ENCODE data around the gene BPTF.

Gene BPTF

DNA sequence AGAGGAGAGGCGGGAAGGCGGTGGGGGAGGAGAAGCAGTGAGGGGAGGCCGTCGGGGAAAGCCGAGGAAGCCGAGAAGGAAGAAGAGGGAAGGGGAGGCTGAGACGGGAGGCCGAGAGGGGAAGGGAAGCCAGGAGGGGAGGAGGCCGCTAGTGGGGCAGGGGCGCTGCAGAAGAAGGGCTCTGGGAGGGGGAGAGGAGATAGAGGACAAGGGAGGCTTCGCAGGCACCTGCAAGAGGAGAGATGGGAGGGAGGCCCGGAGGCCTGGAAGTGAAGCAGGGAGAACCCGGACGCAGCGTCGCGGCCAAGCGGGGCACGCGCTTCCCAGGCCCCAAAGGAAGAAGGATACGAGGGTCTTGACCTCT is 168.7 kb downstream of the BPTF start (continued):
- no peak for TF ChIP-seq ZNF132 (tag by site-specific recombination; IDR thresholded peaks at IDR 0.05; ENCODE audit: borderline replicate concordance)
- TF ChIP-seq MYNN (tag by site-specific recombination; IDR thresholded peaks at IDR 0.05; ENCODE audit: borderline replicate concordance) = peak; percentile 63; the same call in 1 of the 2 replicates
- TF ChIP-seq HOXA7 (CRISPR knock-in tag; IDR thresholded peaks at IDR 0.05; ENCODE audit: borderline replicate concordance) = no peak
- TF ChIP-seq ZNF335 (tag by site-specific recombination; conservative IDR thresholded peaks at IDR 0.05) = peak; percentile 89
- no peak for TF ChIP-seq RBAK (tag by site-specific recombination; IDR thresholded peaks at IDR 0.05)
- TF ChIP-seq ZNF423 (tag by site-specific recombination; IDR thresholded peaks at IDR 0.05) = no peak
- TF ChIP-seq ZNF211 (tag by site-specific recombination; IDR thresholded peaks at IDR 0.05; ENCODE audit: low read depth) = no peak
- TF ChIP-seq, protein P1, sequence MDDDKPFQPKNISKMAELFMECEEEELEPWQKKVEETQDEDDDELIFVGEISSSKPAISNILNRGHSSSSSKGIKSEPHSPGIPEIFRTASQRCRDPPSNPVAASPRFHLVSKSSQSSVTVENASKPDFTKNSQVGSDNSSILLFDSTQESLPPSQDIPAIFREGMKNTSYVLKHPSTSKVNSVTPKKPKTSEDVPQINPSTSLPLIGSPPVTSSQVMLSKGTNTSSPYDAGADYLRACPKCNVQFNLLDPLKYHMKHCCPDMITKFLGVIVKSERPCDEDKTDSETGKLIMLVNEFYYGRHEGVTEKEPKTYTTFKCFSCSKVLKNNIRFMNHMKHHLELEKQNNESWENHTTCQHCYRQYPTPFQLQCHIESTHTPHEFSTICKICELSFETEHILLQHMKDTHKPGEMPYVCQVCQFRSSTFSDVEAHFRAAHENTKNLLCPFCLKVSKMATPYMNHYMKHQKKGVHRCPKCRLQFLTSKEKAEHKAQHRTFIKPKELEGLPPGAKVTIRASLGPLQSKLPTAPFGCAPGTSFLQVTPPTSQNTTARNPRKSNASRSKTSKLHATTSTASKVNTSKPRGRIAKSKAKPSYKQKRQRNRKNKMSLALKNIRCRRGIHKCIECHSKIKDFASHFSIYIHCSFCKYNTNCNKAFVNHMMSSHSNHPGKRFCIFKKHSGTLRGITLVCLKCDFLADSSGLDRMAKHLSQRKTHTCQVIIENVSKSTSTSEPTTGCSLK (tag by site-specific recombination; IDR thresholded peaks at IDR 0.05) = no peak
- peak; percentile 65; the same call in 1 of the 2 replicates for TF ChIP-seq ZNF239 (tag by site-specific recombination; IDR thresholded peaks at IDR 0.05)
- peak; percentile 89 for TF ChIP-seq KLF16 (tag by site-specific recombination; IDR thresholded peaks at IDR 0.05)
- 0 out of 2 replicates have a peak, but pooled peaks have one; percentile 24 for TF ChIP-seq SCRT2 (tag by site-specific recombination; IDR thresholded peaks at IDR 0.05)
- no peak for TF ChIP-seq SCRT1 (tag by site-specific recombination; IDR thresholded peaks at IDR 0.05; ENCODE audit: borderline replicate concordance)
- TF ChIP-seq ZNF416 (tag by site-specific recombination; IDR thresholded peaks at IDR 0.05) = no peak
- TF ChIP-seq ZSCAN30 (tag by site-specific recombination; IDR thresholded peaks at IDR 0.05) = no peak
- TF ChIP-seq ZNF174 (tag by site-specific recombination; IDR thresholded peaks at IDR 0.05) = no peak
- TF ChIP-seq ZNF610 (tag by site-specific recombination; IDR thresholded peaks at IDR 0.05; ENCODE audit: borderline replicate concordance) = peak; percentile 68; the same call in 1 of the 2 replicates
- TF ChIP-seq, protein P2, sequence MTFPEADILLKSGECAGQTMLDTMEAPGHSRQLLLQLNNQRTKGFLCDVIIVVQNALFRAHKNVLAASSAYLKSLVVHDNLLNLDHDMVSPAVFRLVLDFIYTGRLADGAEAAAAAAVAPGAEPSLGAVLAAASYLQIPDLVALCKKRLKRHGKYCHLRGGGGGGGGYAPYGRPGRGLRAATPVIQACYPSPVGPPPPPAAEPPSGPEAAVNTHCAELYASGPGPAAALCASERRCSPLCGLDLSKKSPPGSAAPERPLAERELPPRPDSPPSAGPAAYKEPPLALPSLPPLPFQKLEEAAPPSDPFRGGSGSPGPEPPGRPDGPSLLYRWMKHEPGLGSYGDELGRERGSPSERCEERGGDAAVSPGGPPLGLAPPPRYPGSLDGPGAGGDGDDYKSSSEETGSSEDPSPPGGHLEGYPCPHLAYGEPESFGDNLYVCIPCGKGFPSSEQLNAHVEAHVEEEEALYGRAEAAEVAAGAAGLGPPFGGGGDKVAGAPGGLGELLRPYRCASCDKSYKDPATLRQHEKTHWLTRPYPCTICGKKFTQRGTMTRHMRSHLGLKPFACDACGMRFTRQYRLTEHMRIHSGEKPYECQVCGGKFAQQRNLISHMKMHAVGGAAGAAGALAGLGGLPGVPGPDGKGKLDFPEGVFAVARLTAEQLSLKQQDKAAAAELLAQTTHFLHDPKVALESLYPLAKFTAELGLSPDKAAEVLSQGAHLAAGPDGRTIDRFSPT (tag by site-specific recombination; IDR thresholded peaks at IDR 0.05) = no peak
- TF ChIP-seq, protein P3, sequence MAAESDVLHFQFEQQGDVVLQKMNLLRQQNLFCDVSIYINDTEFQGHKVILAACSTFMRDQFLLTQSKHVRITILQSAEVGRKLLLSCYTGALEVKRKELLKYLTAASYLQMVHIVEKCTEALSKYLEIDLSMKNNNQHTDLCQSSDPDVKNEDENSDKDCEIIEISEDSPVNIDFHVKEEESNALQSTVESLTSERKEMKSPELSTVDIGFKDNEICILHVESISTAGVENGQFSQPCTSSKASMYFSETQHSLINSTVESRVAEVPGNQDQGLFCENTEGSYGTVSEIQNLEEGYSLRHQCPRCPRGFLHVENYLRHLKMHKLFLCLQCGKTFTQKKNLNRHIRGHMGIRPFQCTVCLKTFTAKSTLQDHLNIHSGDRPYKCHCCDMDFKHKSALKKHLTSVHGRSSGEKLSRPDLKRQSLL (tag by site-specific recombination; IDR thresholded peaks at IDR 0.05) = no peak
- no peak for TF ChIP-seq ZNF555 (tag by site-specific recombination; conservative IDR thresholded peaks at IDR 0.05)
- peak; percentile 97 for TF ChIP-seq ZXDB (tag by site-specific recombination; IDR thresholded peaks at IDR 0.05)
- TF ChIP-seq, protein P4, sequence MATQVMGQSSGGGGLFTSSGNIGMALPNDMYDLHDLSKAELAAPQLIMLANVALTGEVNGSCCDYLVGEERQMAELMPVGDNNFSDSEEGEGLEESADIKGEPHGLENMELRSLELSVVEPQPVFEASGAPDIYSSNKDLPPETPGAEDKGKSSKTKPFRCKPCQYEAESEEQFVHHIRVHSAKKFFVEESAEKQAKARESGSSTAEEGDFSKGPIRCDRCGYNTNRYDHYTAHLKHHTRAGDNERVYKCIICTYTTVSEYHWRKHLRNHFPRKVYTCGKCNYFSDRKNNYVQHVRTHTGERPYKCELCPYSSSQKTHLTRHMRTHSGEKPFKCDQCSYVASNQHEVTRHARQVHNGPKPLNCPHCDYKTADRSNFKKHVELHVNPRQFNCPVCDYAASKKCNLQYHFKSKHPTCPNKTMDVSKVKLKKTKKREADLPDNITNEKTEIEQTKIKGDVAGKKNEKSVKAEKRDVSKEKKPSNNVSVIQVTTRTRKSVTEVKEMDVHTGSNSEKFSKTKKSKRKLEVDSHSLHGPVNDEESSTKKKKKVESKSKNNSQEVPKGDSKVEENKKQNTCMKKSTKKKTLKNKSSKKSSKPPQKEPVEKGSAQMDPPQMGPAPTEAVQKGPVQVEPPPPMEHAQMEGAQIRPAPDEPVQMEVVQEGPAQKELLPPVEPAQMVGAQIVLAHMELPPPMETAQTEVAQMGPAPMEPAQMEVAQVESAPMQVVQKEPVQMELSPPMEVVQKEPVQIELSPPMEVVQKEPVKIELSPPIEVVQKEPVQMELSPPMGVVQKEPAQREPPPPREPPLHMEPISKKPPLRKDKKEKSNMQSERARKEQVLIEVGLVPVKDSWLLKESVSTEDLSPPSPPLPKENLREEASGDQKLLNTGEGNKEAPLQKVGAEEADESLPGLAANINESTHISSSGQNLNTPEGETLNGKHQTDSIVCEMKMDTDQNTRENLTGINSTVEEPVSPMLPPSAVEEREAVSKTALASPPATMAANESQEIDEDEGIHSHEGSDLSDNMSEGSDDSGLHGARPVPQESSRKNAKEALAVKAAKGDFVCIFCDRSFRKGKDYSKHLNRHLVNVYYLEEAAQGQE (tag by site-specific recombination; IDR thresholded peaks at IDR 0.05) = peak; percentile 57; the same call in 1 of the 2 replicates
- TF ChIP-seq, protein P5, sequence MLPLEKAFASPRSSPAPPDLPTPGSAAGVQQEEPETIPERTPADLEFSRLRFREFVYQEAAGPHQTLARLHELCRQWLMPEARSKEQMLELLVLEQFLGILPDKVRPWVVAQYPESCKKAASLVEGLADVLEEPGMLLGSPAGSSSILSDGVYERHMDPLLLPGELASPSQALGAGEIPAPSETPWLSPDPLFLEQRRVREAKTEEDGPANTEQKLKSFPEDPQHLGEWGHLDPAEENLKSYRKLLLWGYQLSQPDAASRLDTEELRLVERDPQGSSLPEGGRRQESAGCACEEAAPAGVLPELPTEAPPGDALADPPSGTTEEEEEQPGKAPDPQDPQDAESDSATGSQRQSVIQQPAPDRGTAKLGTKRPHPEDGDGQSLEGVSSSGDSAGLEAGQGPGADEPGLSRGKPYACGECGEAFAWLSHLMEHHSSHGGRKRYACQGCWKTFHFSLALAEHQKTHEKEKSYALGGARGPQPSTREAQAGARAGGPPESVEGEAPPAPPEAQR (tag by site-specific recombination; IDR thresholded peaks at IDR 0.05) = no peak
- TF ChIP-seq ZNF664 (tag by site-specific recombination; IDR thresholded peaks at IDR 0.05) = no peak
- TF ChIP-seq ZFP69B (tag by site-specific recombination; IDR thresholded peaks at IDR 0.05) = peak; percentile 82
- TF ChIP-seq ZNF549 (tag by site-specific recombination; IDR thresholded peaks at IDR 0.05) = no peak
- TF ChIP-seq ZNF560 (tag by site-specific recombination; IDR thresholded peaks at IDR 0.05; ENCODE audit: borderline replicate concordance) = no peak
- no peak for TF ChIP-seq ZNF585B (tag by site-specific recombination; IDR thresholded peaks at IDR 0.05)
- TF ChIP-seq ZNF623 (tag by site-specific recombination; IDR thresholded peaks at IDR 0.05) = 0 out of 2 replicates have a peak, but pooled peaks have one; percentile 9
- no peak for TF ChIP-seq FEZF1 (tag by site-specific recombination; IDR thresholded peaks at IDR 0.05)
- TF ChIP-seq ZNF776 (tag by site-specific recombination; IDR thresholded peaks at IDR 0.05; ENCODE audit: borderline replicate concordance) = no peak
